Natural killer cell treated with Interleukin-12 subunit alpha and Interleukin-12 subunit beta and Interleukin-15 and Interleukin-18, amount 100 ng/mL, for 72 hours (primary cell): ENCODE measurements around the gene REST. TPM values are rescaled to one million over a fixed set of nuclear protein-coding genes. Genes with fewer than 3 reads are reported as not detected.
A peak's percentile ranks its signal among the peaks of the same experiment; 100 is the strongest.
"Not testable (repeated sequence)": the region's sequence is repeated elsewhere in the genome, so short reads cannot be mapped to it uniquely, and the experiment has no call there.

Experiments
- ATAC-seq, 2 donors: fragments of 150-1000 bp; cut with Tn5 transposase in 1 of 2; sonication (Bioruptor Pico), chemical (Tn5 transposase) in 1 of 2; 2 replicates each; pipeline ENCODE4 v1.10.0; 2021
- DNase-seq: peaks from one replicate; pipeline ENCODE4 v3.0.0; 2022; ENCODE audit warnings: low spot score
- H3K27ac Mint-ChIP-seq, 2 donors: 1 replicate in 1 of 2; 2 replicates in 1 of 2; pipeline ENCODE4 v1.8.0; 2022; ENCODE audit warnings: mixed read lengths in 2 of 2, mild to moderate bottlenecking in 1 of 2, moderate library complexity in 1 of 2
- H3K27me3 Mint-ChIP-seq, 2 donors: 1 replicate in 1 of 2; 2 replicates in 1 of 2; pipeline ENCODE4 v1.8.0; 2022; ENCODE audit warnings: mixed read lengths in 2 of 2
- H3K36me3 Mint-ChIP-seq: one replicate; pipeline ENCODE4 v1.8.0; 2022; ENCODE audit warnings: mixed read lengths
- H3K4me1 Mint-ChIP-seq, 2 donors: 1 replicate in 1 of 2; 2 replicates in 1 of 2; pipeline ENCODE4 v1.8.0; 2022; ENCODE audit warnings: low read depth in 2 of 2, mixed read lengths in 2 of 2, mild to moderate bottlenecking in 1 of 2
- H3K4me3 Mint-ChIP-seq: one replicate; pipeline ENCODE4 v1.8.0; 2022; ENCODE audit warnings: mixed read lengths
- H3K9me3 Mint-ChIP-seq: 2 replicates; pipeline ENCODE4 v1.8.0; 2022; ENCODE audit warnings: mixed read lengths
- total RNA-seq, 2 donors: library from RNA; stranded (reverse); gene quantifications; one replicate each; pipeline ENCODE4 v1.2.3, GENCODE V29; 2022

Gene REST
- total RNA-seq, 2 donors from 2014 or later: 34.9 to 39.8 TPM

- not testable (repeated sequence) for H3K27ac Mint-ChIP-seq, H3K4me1 Mint-ChIP-seq, ATAC-seq, H3K4me3 Mint-ChIP-seq, H3K27me3 Mint-ChIP-seq, DNase-seq, H3K9me3 Mint-ChIP-seq, H3K36me3 Mint-ChIP-seq
These were observed 9.9 kb upstream of the REST start for GRCh38 chr4:56897842-56898241.

GRCh38 chr4:56900186-56900585 lies 7.5 kb upstream of the REST start:
- not testable (repeated sequence) for DNase-seq, H3K4me3 Mint-ChIP-seq, H3K9me3 Mint-ChIP-seq, H3K4me1 Mint-ChIP-seq, ATAC-seq, H3K27me3 Mint-ChIP-seq, H3K36me3 Mint-ChIP-seq, H3K27ac Mint-ChIP-seq

GRCh38 chr4:56902703-56903102 lies 5.0 kb upstream of the REST start:
- H3K27me3 Mint-ChIP-seq: no peaks in the 10 kb centered on the region
- H3K4me3 Mint-ChIP-seq: no peak overlapping the region
- no peaks in the 10 kb centered on the region for H3K36me3 Mint-ChIP-seq
- DNase-seq (no peak), ATAC-seq (no peak)
- no peak overlapping the region for H3K27ac Mint-ChIP-seq
- H3K9me3 Mint-ChIP-seq: no peaks in the 10 kb centered on the region
- peaks cover 12 to 13% of the 10 kb centered on the region in 2 donors for H3K4me1 Mint-ChIP-seq

- no peak for DNase-seq
- Mint-ChIP-seq H3K4me3 (no peak overlapping the region), H3K9me3 (no peaks in the 10 kb centered on the region), H3K4me1 (peaks cover 30% of the 10 kb centered on the region in 2 donors), H3K27me3 (no peaks in the 10 kb centered on the region), H3K36me3 (peaks cover 4% of the 10 kb centered on the region), H3K27ac (no peak overlapping the region)
- ATAC-seq: no peak
These were observed 1.9 kb upstream of the REST start for GRCh38 chr4:56905796-56906195.

- H3K36me3 Mint-ChIP-seq: peaks cover 9% of the 10 kb centered on the region
These were observed 959 bp upstream of the REST start for GRCh38 chr4:56906489-56907393.

GRCh38 chr4:56908206-56909085 lies 746 bp downstream of the REST start:
- Mint-ChIP-seq H3K36me3 (peaks cover 9% of the 10 kb centered on the region), H3K27me3 (no peaks in the 10 kb centered on the region), H3K27ac (peak overlapping the region; percentile 90 to 93), H3K4me3 (peak overlapping the region; percentile 96), H3K4me1 (peaks cover 34 to 39% of the 10 kb centered on the region in 2 donors), H3K9me3 (no peaks in the 10 kb centered on the region)
- DNase-seq: peak; percentile 88
- ATAC-seq: peak; percentile 76 to 84

More at GRCh38 chr4:56906489-56907393, 959 bp upstream of the REST start:
- ATAC-seq: no peak
- Mint-ChIP-seq H3K27me3 (no peaks in the 10 kb centered on the region), H3K4me3 (peak overlapping the region; percentile 87), H3K27ac (peak overlapping the region; percentile 43 to 81), H3K4me1 (peaks cover 34 to 39% of the 10 kb centered on the region in 2 donors), H3K9me3 (no peaks in the 10 kb centered on the region)
- DNase-seq: no peak

GRCh38 chr4:56909086-56909894 lies 1.6 kb downstream of the REST start:
- H3K9me3 Mint-ChIP-seq: no peaks in the 10 kb centered on the region
- peaks cover 9% of the 10 kb centered on the region for H3K36me3 Mint-ChIP-seq
- H3K27me3 Mint-ChIP-seq: no peaks in the 10 kb centered on the region
- no peak for DNase-seq
- peaks cover 34 to 39% of the 10 kb centered on the region in 2 donors for H3K4me1 Mint-ChIP-seq
- peak; percentile 36 to 37 for ATAC-seq
- H3K27ac Mint-ChIP-seq: peak overlapping the region; percentile 90 to 93
- H3K4me3 Mint-ChIP-seq: peak overlapping the region; percentile 96

- peaks cover 34 to 39% of the 10 kb centered on the region in 2 donors for H3K4me1 Mint-ChIP-seq
- peak overlapping the region; percentile 96 for H3K4me3 Mint-ChIP-seq
- no peak for ATAC-seq
- H3K27ac Mint-ChIP-seq: peak overlapping the region; percentile 90 to 93
- H3K27me3 Mint-ChIP-seq: no peaks in the 10 kb centered on the region
- no peak for DNase-seq
- H3K9me3 Mint-ChIP-seq: no peaks in the 10 kb centered on the region
- H3K36me3 Mint-ChIP-seq: peaks cover 9% of the 10 kb centered on the region
These were observed 2.7 kb downstream of the REST start for GRCh38 chr4:56910172-56910967.

- H3K36me3 Mint-ChIP-seq: peaks cover 9% of the 10 kb centered on the region
- no peak overlapping the region for H3K4me3 Mint-ChIP-seq
- peaks cover 29 to 37% of the 10 kb centered on the region in 2 donors for H3K4me1 Mint-ChIP-seq
- no peaks in the 10 kb centered on the region for H3K27me3 Mint-ChIP-seq
- no peak overlapping the region for H3K27ac Mint-ChIP-seq
- DNase-seq: no peak
- no peak for ATAC-seq
- no peaks in the 10 kb centered on the region for H3K9me3 Mint-ChIP-seq
These were observed 6.6 kb downstream of the REST start for GRCh38 chr4:56914336-56914735.

GRCh38 chr4:56914977-56915376 lies 7.3 kb downstream of the REST start:
- H3K9me3 Mint-ChIP-seq, H3K4me3 Mint-ChIP-seq, DNase-seq, H3K36me3 Mint-ChIP-seq, H3K27ac Mint-ChIP-seq, H3K27me3 Mint-ChIP-seq, ATAC-seq: not testable (repeated sequence)
- peaks cover 24 to 31% of the 10 kb centered on the region in 2 donors for H3K4me1 Mint-ChIP-seq

GRCh38 chr4:56927196-56927595 lies 19.5 kb downstream of the REST start:
- Mint-ChIP-seq H3K4me3 (no peak overlapping the region), H3K36me3 (peaks cover 19% of the 10 kb centered on the region), H3K9me3 (no peaks in the 10 kb centered on the region), H3K27ac (no peak overlapping the region), H3K27me3 (no peaks in the 10 kb centered on the region), H3K4me1 (peaks cover 9 to 15% of the 10 kb centered on the region in 2 donors)
- ATAC-seq: no peak
- DNase-seq: no peak

- H3K36me3 Mint-ChIP-seq: peaks cover 19% of the 10 kb centered on the region
- no peaks in the 10 kb centered on the region for H3K9me3 Mint-ChIP-seq
- peak overlapping the region in 1 of 2 donors; percentile 23 for H3K27ac Mint-ChIP-seq
- ATAC-seq (no peak), DNase-seq (no peak)
- H3K27me3 Mint-ChIP-seq: no peaks in the 10 kb centered on the region
- H3K4me1 Mint-ChIP-seq: peaks cover 9 to 15% of the 10 kb centered on the region in 2 donors
- no peak overlapping the region for H3K4me3 Mint-ChIP-seq
These were observed 22.9 kb downstream of the REST start for GRCh38 chr4:56930638-56931037.
